Stimulated activated CD4-positive, alpha-beta T cell treated with anti-CD3 and anti-CD28 coated beads, TNF-alpha, amount 100 ng/mL, for 4 hours (primary cell): ENCODE measurements around the gene PAX3.

ENCODE experiments used
- DNase-seq, 3 experiments: peaks; one replicate each; pipeline ENCODE4 v3.0.0-alpha.2; 2020; ENCODE audit warnings: low read depth in 3 of 3

Gene PAX3

DNA sequence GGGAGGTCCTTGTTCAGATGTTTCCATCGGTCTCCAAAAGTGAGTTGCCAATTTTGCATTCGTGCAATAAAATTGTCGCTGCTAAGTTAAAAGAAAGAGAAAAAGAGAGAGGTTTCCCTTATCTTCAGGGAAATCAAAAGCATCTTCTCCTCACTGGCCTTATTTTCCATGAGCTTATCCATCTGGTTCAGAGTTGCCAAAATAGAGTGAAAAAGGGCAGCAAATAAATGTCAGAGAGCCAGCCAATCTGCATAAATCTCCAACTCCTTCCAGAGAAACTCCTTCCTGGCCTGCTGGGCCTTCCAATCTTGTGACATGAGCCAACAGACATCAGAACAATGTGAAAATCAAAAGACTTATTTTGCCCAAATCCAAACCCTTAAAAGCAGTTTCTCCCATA, 28.4 kb downstream of the PAX3 start:
- DNase-seq = no peak

DNA sequence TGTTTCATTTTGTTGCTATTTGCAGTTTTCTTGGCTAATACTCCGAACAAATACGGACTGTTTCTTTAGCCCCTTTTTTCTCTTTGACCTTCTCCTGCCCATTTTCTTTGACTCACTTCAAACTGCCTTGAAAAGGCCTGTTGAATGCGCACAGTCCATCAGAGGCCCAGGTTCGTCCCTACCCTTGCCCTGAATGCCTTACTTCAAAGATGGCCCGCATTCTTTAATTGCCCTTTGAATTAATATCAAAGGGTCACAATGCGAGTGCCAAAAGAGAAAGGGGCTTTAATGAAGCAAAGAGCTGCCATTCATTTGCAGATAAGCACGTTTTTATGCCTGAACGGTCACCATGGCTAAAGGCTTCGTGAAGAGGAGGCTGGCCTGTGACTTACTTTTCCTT, 29.7 kb downstream of the PAX3 start:
- no peak for DNase-seq

DNA sequence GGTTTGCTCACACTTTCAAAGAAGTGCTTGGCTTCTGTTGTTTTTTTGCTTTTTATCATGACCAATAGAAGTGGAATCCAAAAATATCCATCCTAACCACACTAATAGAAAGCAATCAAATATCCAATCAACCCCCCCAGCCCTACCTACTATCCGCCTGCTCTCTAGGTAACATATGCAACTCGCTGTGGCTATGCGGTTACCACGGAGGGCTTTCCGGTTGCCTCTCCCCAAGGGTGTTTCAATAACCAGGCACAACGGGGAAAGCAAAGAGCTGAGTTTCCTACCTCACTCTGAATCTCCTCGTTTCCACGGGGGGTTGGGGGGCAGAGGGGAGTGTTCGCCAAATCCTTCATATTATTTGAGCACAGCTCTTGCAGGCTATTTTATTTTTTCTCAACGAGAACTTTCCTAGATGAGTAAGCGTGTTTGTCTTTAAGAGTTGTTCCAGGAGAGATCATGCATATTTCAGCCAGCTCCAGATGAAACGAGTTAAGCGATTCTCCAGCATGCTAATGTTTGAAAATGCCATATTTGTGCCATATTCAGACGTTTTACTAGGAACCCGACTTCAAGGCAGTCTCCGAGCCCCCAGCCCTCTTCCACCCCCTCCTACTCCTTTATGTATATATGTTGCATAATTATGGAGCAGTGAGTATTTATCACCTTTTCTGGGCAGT, 30.3 kb downstream of the PAX3 start:
- DNase-seq = no peak

DNA sequence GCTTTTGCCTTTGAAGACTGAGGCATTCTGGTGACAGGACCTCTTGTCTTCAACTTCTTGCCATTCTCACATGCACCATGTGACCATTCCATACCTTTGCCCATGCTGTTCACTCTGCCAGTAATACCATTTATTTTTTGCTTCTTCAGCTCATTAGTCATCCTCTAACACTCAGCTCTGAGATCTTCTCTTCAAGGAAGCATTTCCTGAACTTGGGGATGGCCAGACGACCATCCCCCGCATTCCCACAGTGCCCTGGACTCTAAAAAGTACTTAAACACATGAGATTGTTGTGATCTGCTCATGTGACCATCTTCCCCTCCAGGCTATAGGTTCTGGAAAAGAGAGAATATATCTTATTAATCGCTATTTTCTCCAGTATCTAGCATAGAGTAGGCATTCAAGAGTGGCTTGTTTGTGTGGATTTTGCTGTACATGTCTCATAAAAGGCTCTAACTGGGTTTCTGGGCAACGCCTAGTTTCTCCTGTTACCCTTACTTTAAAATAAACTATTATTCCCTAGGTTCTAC, 33.9 kb downstream of the PAX3 start:
- no peak for DNase-seq

DNA sequence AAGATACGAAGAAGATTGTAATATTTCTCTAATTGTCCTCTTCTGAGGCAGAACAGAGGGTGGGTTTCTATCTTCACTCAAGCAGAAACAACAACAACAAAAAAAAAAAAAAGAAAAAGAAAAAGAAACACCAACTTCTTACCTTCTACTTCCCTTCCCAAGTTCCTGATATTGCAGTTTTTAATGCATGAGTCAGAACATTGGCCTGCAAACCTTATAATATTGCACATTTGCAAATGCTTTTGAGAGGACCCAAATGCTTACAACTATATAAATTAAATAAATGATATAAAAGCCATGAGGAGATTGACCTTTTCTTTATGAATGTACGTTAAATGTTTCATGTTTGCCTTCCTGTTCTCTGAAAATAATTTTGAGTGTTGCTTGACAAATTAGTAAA, 37.3 kb downstream of the PAX3 start:
- DNase-seq = no peak

DNA sequence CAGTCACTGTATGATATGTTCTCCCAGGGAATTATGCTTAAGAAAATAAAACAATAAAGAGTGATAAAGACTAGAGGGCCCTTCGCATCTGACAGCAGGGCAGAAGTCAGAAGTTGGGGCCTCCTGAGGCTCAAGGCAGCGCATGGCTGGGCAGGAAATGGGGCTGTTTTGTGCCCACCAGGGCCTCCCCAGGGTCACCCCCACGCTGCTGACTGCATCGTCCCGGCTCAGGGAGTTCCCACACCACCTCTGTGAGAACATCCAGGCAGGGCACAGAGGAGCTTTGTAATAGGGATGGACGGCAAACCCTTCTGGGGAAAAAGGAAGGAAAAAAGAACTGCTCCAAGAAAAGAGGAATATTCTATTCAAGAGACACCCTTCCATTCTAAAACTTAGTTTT, 41.2 kb downstream of the PAX3 start:
- DNase-seq = no peak

DNA sequence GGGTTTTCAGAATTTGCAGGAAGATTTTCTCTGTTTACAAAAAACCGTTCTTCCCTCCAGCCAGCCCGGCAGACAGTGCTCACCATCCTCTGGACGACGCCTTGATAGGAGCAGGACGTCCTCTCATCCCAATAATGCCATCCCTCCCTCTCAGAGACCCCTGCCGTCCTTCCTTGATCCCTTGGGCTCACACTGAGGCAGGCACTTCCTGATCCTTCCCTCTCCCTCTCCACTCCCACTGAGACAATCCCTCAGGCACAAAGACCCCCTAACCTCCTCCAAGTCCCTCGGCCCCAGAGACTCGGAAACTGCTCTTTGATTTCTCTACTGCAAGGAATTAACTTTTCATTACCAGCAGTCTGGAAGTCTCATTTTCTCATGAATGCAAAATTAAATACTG, 42.5 kb downstream of the PAX3 start:
- DNase-seq = no peak

DNA sequence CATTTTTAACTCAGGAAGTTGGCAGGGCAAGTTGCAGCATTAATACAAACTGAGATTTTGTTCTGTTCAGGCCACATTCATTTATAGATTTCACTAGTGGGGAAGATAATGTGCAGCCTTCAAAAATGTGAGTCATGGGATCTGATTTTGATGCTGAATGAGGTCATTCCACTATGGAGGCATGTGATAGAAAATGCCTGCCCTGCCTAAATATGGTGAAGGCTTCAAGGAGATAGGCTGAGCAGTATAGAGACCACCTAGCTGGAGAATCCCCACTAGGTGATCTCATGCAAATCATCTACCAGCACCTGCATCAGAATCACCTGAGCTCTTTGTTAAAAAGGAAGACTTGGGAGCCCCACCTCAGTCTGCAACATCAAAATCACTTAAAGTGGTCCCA, 43.7 kb downstream of the PAX3 start:
- no peak for DNase-seq

DNA sequence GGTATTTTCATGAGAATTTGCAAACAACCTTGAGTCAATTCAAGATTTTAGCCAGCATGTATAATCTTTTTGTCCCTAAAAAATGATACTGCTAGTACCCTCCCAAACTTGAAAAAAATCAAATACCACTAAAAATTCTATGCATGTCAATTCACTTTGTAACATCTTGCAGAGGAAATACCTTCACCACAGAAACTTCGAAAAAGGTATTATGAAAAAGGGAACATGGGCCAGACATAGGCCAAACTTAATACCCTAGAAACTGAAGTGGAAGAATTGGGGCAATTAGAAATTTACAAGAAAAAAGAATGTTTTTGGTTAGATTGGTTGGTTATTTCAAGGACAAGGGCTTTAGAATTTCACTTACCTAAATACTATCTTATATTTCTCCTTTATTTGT, 48.5 kb downstream of the PAX3 start:
- no peak for DNase-seq

DNA sequence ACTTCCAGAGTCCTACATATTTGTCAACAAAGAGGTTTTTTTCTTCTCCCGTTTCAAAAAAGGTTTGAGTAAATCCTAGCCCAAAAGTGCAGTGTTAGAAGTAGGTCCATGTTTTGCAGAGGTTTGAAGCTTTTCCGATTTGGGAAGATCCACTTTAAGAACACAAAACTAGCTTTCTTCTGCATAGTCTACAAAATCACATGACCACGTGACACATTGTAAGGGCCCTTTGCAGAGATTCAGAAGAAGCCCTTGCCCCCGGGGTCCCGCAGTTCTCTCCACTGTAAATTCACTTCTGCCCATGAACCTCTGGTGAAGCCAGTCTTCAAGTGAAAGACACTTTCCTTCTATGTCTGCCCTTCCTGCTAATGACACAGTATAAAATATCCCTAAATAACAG, 49.4 kb downstream of the PAX3 start:
- DNase-seq = no peak

DNA sequence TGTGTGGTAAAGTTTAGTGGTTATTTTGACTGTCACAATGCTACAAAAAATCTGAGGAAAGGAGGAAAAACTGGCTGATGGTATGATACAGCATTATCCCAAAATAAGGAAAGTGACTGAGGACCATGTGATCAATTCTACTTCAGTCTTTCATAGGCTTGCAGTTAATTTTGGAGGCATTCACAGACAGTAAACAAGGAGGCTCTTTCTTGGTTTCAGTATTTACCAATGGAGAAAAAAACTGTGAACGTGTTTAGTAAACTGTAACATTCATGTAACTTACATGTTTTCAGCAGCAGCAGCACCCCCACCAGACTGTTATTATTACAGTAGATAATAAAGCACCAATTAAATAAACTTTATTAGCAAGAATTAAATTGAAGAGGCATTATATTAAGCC, 50.0 kb downstream of the PAX3 start:
- no peak for DNase-seq

DNA sequence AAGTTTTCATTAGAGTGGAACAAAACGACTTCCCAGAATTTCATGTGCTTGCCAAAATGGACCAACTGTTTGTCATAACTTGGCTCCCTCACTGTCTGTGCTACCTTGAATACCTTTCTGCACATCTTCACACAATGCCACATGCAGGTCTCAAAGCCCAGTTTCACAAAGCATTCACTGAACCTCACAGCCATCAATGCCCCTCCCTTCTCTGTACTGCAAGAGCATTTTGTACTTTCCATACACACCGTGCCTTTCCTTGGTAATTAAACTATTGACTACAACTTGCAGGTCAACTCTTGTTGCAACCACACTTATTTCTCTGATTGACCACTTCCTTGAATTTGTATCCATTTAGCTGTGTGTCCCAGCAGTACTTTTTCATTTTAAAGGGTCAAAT, 50.5 kb downstream of the PAX3 start:
- no peak for DNase-seq

DNA sequence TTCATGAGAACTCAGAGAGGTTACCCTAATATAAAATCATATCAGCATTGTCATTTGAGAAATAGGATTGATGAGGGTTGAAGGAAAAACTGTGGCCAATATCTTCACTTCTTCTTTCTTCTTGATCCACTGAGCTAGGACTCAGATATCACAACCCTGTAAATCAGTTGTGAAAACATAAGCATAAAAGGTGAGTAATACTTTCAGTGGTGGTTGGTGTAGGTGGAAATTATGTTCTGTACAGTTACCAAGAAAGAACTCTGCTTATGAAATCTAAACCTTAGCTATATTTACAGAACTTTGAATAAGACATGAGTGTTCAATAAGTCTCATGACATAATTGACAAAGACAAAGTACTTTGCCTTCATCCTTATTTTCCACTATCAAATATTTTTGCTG, 56.3 kb downstream of the PAX3 start:
- DNase-seq = no peak

DNA sequence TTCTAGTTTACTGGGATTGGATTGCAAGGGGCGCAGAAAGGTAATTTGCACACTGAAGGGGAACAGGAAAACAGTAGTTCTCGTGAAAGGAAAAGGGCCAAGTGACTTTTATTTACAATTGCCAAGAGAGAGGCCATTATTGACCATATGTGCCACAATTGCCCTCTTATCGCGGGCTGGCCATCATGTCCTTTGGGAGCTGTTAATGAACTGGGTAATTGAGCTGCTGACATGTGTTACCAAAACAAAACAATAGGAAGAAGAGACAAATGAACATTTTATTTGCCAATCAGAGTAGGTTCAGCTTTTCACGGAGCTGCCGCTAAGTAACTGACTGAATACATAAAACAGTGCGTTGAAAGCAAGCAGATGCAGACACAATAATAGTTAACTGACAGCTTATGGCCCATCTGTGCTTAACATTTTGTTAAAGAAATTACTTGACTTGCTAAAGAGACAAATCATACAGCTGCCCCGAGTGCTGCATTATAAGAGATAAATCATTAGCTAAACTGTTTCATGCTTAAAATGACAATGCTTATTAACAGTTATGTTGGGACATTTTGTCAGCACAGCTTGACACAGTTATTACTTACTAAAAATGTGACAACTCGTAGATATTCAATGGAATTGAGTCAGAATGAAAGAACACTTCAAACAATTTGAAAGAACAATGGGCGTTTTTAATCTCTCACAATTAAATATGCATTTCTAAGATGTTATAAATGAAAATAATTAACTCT, 57.5 kb downstream of the PAX3 start:
- no peak for DNase-seq

DNA sequence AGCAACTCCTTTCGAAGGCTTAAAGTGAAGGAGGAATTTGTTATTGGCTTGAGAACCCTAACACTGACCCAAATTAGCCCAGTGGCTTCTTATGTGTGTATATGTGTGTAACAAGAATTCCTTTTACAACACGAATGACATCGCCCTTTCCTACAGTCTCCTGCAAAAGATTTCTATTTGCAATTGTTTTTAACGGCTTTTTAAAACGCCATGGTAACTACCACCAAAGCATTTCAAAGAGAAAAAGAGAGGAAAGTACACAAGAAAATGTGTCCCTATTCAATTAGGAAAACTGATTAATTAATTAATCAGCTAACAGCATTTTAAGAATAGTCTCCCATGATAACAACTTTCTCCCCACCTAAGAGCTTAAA, 58.1 kb downstream of the PAX3 start:
- no peak for DNase-seq

DNA sequence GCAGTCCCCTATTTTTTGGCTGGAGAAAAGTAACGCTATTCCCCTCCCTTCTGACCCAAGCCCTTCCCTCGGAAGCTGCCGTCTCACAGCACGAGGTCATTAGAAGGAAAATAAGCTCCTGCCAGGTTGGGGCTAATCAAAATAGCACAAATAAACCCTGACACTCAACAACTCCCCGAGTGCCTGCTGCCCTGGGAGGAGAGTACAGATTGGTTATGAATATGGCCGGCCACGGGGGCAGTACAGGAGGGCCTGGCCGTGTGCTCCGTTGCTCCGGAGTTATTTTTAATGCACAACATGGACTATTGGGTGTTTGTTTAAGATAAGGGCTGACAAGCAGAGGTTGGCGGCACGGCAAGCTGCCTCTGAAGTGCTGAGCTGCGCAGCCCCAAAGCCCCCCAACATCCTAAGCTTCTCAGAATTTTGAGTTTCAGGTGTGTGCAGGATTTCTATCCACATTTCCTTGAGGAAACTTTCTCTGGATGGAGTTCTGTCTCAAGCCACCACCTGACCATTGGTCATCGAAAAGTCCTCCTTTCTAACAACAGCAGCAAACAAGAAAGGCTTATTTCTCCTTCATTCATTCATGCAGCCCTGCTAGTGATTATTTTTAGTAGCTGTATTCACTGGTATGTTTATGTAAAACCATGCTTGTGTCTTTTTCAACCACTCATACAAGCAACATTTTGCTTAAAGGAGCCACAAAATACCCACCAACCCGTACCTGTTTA, 58.7 kb downstream of the PAX3 start:
- no peak for DNase-seq

DNA sequence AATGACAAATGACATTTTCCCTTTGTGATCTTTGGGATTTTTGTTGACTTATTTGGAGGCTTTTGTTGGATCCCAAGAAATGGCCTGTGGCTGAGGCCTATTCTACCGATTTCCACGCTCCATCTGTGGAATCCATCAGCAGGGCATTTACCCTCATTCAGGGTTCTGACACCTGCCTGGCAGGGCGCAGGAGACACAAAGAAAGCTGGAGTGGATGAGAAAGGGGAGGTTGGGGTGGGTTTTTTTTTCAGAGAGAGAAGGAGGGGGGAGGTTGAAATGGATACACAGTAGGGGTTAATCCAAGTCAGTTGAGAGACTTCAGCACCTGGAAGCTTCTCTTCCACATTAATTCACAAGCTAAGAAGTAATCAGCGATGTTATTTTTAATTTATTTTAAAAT, 59.7 kb downstream of the PAX3 start:
- no peak for DNase-seq

DNA sequence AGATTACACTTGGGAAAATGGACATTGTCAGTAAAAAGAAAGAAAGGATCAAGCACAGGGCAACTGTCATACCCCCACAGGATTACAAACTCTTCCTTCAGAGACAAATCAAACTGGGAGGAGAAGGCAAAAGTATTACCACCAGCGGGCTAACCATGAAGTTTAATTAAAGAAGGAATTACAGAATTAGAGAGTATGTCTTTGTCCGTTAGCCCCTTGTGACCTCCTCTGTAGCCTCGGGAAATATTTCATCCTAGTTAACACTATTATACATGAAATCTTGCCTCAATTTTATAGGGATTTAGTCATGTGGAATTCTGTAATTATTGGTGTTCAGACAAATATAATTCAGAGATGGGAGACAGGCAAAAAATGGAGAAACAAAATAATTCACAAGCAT, 60.7 kb downstream of the PAX3 start:
- DNase-seq = no peak

DNA sequence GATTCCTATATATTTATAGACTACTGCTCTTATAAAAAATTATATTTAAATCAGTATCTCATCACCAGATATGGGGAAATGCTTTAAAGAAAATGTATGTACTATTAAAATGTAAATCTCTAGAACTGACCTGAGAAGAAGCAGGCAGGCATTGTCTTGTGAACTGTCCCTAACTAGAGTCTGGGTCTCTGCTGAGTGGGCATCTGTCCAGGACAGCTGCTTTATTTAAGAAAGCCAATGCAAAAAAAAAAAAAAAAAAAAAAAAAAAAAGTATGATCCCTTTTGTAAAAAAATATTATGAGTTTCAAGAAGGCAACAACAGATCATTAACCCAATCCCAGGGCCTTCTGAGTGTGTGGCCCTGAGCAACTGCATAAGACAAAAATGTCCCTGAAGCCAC, 66.0 kb downstream of the PAX3 start:
- no peak for DNase-seq

DNA sequence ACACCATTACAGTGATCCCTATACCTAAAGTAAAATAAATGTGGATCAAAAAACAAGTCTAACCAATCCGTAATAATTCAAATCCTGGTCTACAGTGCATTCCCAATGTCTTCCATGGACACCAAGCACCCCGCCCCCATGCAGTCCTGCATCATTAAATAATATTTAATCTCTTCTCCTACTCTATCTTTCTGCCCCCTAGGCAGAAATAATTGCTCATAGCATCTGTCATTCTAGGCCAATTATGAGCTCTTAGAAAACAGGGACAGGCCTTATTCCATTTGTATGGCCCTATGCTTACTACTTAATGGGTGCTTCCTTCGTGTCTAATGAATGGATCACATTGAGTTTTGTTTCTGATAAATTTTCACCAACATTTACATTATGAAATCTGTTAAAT, 66.4 kb downstream of the PAX3 start:
- DNase-seq = no peak

DNA sequence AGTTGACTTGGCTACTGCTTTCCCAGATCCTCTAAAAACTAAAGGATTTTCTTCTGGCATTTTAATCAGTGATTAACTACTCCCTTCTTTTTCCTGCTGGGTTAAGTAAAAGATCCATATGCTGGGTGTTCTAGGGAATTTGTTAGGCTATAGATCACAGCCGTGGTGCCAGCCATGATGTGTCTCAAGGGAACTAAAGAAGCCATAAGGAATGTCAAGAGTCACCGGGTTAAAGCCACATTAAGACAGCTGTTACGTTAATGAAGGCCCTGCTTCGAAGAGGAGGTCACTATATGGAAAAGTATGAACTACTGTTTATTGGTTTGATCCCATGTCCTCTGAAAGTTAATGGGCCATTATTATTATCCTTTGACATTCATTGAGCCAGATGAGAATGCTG, 70.7 kb downstream of the PAX3 start:
- DNase-seq = no peak

DNA sequence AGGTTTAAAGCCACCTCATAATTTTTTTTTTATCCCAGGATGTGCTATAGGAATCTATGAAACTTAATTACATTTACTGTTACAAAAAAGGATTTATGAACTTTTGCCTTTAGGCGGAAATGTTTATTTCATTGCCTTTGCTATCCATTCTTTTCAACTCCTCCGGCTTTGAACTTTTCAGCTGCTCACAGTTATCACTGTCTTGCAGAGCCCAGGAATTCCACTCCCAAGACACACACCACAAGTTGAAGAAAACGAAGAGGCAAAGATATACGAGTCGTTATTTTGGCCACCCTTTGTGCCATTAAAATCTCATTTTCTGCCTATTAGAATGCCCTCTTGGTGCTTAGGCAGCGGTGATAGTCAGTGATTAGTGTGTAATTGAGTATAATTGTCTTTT, 80.0 kb downstream of the PAX3 start:
- no peak for DNase-seq

DNA sequence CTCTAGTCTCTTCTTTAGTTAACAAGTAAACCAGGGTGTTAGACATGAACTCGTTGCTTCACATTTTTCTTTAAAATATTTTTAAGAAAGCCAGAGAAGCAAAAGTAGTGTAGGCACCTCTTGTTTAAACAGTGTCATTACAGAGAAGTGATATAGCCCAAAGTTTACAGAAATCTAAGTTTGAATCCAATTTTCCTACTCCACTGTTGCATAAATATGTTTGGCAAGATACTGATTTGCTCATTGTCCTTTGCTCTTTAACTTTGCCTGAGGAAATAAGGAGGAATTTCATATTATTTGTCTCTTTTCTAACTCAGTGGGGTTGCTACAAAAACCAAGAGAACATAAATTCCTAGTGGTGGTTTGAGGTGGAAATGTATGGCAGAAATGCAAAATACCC, 81.1 kb downstream of the PAX3 start:
- no peak for DNase-seq
